ENCODE measurements around the gene CNGA2.

The CNGA2 gene

DNA sequence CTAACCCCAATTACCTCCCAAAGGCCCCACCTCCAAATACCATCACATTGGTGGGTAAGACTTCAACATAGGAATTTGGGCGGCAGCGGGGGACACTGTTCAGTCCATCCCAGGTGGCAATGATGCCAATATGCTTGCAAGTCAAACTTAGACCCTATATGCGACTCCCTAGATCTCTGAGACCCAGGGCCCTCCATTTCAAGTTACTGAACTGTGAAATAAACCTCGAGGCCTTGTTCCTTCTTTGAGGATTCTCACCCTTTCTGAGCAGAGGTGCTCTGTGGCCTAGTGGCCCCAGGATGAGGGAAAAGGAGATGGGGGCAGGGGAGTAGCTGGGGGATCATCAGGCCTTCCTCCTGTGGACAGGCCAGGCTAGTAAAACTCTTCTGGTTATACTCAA lies 44.7 kb downstream of the CNGA2 start:
- no peak overlapping the region for H3K27ac ChIP-seq
- no peak for TF ChIP-seq ZFX (IDR thresholded peaks at IDR 0.05; ENCODE audit: borderline replicate concordance)
- TF ChIP-seq, protein P1, sequence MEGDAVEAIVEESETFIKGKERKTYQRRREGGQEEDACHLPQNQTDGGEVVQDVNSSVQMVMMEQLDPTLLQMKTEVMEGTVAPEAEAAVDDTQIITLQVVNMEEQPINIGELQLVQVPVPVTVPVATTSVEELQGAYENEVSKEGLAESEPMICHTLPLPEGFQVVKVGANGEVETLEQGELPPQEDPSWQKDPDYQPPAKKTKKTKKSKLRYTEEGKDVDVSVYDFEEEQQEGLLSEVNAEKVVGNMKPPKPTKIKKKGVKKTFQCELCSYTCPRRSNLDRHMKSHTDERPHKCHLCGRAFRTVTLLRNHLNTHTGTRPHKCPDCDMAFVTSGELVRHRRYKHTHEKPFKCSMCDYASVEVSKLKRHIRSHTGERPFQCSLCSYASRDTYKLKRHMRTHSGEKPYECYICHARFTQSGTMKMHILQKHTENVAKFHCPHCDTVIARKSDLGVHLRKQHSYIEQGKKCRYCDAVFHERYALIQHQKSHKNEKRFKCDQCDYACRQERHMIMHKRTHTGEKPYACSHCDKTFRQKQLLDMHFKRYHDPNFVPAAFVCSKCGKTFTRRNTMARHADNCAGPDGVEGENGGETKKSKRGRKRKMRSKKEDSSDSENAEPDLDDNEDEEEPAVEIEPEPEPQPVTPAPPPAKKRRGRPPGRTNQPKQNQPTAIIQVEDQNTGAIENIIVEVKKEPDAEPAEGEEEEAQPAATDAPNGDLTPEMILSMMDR (IDR thresholded peaks at IDR 0.05), result no peak

DNA sequence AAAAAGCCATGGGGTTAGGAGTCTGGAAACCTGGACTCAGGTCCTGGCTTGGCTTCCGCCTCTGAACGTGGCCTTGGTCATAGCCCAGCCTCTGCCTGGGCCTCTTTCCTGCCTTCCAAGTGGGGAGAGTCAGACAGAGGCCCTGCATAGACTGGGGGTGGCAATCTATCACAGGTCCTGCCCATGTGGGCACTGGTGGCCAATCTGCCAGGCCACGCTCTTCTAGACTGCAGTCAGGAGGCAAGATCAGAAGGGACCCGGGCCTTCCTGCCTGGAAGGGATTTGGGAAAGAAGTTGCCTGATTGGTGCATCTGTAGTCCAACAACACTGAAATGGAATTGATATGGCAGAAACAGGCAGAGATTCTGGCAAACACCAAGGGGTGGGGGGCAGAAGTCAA lies 46.1 kb downstream of the CNGA2 start:
- no peak overlapping the region for H3K27ac ChIP-seq

GRCh38 chrX:151789179-151789800 lies 54.7 kb downstream of the CNGA2 start:
- H3K27ac ChIP-seq, result no peak overlapping the region
- TF ChIP-seq, protein P1 (IDR thresholded peaks at IDR 0.05), result no peak
- TF ChIP-seq ZFX (IDR thresholded peaks at IDR 0.05; ENCODE audit: borderline replicate concordance), result no peak

More for the DNA sequence above, 46.1 kb downstream of the CNGA2 start:
- TF ChIP-seq, protein P1 (IDR thresholded peaks at IDR 0.05), result no peak
- no peak for TF ChIP-seq ZFX (IDR thresholded peaks at IDR 0.05; ENCODE audit: borderline replicate concordance)

DNA sequence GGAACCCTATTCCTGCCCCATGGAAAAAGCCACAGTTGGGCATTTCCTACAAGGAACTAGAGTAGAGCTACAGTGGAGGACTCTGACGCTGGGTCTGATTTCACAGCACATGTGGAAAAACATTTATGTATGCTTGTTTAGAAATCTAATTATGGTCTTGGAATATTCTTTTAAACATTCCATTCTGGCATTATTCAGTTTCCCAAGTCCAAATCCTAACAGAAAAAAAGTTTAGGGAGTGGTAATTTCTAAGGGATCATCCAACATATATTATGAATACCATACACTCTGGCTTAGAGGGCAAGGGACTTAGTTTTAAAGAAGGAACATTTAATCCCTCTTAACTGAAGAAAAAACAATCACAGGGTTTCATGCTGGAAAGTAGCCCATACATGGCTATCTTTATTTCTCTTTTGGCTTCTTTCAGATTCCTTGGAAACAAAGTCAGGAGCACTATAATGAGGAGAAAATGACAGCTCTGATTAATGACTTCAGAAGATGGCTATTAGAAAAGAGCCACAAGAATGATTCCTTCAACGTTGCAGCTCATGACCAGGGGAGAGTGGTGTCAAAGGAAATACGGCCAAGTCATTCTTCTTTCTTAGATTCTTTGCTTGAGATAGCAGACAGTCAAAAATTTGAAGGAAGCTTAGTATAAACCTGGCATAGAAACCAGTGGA lies 56.1 kb downstream of the CNGA2 start:
- TF ChIP-seq ZFX (IDR thresholded peaks at IDR 0.05; ENCODE audit: borderline replicate concordance), result no peak
- TF ChIP-seq, protein P1 (IDR thresholded peaks at IDR 0.05), result no peak
- no peak overlapping the region for H3K27ac ChIP-seq

DNA sequence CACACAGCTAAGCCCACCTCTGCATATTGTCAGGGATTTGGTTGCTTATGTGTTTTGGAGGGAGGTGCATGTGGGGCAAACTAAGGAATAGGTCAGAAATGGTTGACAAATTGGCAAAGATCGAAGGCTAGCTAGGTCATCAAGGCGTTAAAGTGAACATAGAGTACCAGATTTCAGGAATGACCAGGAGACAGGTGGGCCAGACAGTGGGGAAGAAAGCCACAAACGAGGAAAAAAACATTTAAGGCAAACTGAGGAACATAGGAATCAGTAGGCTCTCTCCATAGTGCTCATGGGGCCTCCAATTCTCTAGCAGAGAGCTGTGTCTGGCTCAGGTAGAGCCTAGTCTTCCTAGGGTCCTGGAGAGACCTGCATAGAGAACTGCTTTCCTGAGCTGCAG lies 57.4 kb downstream of the CNGA2 start:
- TF ChIP-seq ZFX (IDR thresholded peaks at IDR 0.05; ENCODE audit: borderline replicate concordance), result no peak
- TF ChIP-seq, protein P1 (IDR thresholded peaks at IDR 0.05), result no peak
- no peak overlapping the region for H3K27ac ChIP-seq

DNA sequence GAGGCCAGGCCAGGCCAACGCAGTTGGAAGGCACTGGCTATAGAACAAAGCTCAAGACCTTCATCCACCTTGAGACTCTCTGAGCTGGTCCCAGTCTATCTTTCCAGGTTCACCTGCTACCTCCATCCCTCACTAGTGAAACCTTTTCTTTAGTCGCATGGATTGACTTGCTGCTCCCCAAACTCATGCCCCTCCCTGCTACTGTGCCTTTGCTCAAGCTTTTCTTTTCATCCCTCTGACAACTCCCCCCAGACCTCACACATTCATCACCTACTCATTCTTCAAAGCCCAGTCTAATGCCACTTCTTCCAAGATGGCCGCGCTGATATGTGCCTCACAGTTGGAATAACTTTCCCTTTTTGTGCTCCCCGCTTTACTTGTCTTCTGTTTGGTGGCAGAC lies 58.0 kb downstream of the CNGA2 start:
- TF ChIP-seq, protein P1 (IDR thresholded peaks at IDR 0.05), result no peak
- TF ChIP-seq ZFX (IDR thresholded peaks at IDR 0.05; ENCODE audit: borderline replicate concordance), result no peak
- H3K27ac ChIP-seq, result no peak overlapping the region

- TF ChIP-seq, protein P1 (IDR thresholded peaks at IDR 0.05), result no peak
- no peak for TF ChIP-seq ZFX (IDR thresholded peaks at IDR 0.05; ENCODE audit: borderline replicate concordance)
- H3K27ac ChIP-seq, result no peak overlapping the region
Measured at GRCh38 chrX:151793886-151794285, 59.3 kb downstream of the CNGA2 start.
